Fibroblast of lung (primary cell): ENCODE results near the gene C5orf15.
A peak's percentile ranks its signal among the peaks of the same experiment; 100 is the strongest.

Experiments used
- EZH2 ChIP-seq: IDR thresholded peaks from 2 replicates; pipeline ENCODE4 v1.5.1; 2012; ENCODE audit warnings: low read length, control low read depth, mild to moderate bottlenecking; ENCODE audit errors: missing control alignments
- TF ChIP-seq, protein P1 (sequence below), 2 donors: IDR thresholded peaks in 1 of 2; conservative IDR thresholded peaks in 1 of 2; 1 replicate in 1 of 2; 2 replicates in 1 of 2; pipeline ENCODE4 v1.5.1; 2011 to 2012; ENCODE audit warnings: low read length in 2 of 2, control low read depth in 1 of 2, inconsistent platforms in 1 of 2, low read depth in 1 of 2, mild to moderate bottlenecking in 1 of 2

DNA sequence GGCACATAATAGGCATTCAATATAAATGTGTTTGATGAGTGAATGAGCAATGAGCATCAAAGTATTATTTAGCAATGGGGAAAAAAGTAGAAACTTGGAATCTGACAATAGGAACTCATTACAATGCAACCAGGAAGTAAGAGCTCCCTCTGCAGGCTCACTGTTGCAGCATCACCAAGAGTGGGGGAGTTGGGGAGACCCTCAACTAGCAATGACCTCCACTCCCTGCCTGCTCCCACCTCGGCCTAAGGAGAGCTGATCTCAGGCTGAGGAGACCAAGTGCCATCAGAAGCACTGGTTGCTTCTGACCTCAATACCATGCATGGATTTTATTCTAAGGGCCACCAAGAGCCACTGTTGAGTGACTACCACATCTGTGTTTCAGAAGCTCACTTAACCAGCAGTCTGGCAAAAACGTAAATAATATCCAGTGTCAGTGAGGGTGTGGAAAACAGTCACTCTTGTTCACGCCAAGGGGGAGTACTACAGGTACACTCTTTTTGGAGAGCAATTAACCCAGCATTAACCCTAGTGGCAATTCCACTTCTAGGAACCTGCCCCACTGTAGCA is 28.3 kb upstream of the C5orf15 start:
- TF ChIP-seq EZH2, result no peak
- TF ChIP-seq, protein P1, sequence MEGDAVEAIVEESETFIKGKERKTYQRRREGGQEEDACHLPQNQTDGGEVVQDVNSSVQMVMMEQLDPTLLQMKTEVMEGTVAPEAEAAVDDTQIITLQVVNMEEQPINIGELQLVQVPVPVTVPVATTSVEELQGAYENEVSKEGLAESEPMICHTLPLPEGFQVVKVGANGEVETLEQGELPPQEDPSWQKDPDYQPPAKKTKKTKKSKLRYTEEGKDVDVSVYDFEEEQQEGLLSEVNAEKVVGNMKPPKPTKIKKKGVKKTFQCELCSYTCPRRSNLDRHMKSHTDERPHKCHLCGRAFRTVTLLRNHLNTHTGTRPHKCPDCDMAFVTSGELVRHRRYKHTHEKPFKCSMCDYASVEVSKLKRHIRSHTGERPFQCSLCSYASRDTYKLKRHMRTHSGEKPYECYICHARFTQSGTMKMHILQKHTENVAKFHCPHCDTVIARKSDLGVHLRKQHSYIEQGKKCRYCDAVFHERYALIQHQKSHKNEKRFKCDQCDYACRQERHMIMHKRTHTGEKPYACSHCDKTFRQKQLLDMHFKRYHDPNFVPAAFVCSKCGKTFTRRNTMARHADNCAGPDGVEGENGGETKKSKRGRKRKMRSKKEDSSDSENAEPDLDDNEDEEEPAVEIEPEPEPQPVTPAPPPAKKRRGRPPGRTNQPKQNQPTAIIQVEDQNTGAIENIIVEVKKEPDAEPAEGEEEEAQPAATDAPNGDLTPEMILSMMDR (conservative IDR thresholded peaks at IDR 0.05 in 1 of 2, IDR thresholded peaks at IDR 0.05 in 1 of 2; ENCODE audit: low read depth in 1 of 2, low read length in 2 of 2), result peak; percentile 38 to 58
